HG03060 (cell line): ENCODE data around the gene TMEM45B.

ENCODE experiments used
- ATAC-seq: cut with Tn5 transposase; IDR thresholded peaks from one replicate; pipeline ENCODE4 v1.9.1; 2021; ENCODE audit warnings: low read depth, moderate number of reproducible peaks; ENCODE audit not compliant: unreplicated experiment

The TMEM45B gene

DNA sequence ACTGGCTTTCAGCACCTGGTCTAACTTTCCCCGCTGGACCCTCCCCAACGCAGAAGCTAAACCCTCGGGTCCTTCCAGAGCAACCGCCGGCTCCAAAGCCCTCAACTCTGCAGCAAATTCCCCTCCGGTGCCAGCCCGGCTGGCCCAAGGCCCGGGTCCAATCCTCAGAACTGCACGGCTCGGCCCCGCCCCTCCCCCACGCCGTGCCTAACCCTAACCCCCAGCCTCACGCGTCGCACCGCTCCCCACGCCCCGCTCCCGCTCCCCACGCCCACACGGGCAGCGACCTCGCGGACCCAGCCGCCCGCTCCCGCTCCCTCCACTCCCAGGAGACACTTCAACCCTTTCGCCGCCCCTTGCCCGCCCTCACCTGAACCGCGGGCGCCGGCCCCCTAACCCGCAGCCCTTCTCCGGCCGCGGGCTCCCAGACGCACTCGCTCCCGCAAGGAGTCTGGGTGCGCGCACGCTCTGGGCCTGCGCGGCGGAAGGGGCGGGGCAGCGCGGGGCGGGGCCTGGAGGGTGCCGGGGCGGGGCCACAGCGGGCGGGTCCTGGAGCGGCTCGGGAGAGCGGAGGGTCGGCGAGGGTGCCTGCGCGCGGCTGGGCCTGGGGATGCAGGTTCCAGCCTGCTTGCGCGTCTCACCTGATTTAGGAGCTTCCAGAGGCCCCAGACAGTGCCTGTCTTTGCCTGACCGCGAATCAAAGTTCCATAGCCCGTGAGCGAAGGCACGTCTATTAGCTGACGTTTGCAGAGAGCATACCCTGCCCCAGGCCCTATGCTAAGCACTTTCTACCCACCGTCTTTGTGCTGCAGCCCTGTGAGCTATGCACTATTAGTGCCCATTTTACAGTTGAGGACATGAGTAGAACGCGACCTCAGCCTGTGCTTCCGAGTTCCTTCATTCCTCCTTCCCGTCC is 79.7 kb downstream of the TMEM45B start, which contains the start of gene NFRKB:
NFRKB (minus strand) TSS at position 453 of the 916 bp plus-strand sequence. CDS start 2,729 bp downstream, outside the sequence.
- ATAC-seq: peak; percentile 65

DNA sequence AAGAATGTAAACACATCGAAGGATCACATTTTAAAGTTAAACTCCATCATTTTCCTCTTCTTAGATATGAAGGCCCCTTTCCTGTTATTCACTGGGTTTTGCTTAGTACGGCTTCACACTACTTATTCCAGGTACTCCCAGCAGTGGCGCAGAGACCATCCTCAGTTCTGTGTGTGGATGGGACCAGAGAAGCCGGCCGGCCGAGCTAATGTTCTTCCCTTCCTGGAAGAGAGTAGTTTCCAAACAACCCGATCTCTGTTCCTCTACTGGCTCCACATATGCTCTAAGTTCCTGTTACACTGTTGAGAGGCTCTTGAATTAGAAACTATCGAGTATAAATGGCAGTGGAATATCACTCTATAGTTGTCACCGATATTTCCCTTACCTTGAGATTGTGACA is 80.4 kb downstream of the TMEM45B start:
- ATAC-seq: no peak

DNA sequence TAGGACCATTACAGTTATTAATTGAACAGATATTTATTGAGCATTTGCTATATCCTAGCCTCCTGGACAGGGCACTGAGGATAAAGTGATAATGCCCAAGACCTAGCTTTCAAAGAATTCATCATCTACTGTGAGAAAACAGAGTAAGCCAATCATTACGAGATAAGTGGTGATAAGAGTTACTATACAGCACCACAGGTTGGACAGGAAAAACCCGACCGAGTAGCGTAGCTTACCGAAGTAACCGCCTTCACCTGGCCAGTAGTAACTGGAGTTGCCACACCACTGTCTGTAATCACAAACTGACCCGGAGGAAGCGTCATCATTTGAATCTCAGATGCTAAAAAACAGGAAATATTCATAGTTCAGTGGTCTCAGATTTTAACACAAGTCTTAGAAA is 89.8 kb downstream of the TMEM45B start:
- ATAC-seq: no peak
